Thyroid gland (tissue), 4 donors: ENCODE measurements around the gene FERMT3.

Experiments used
- CTCF ChIP-seq, 6 experiments: fragments of 200-600 bp in 3 of 6; fragments of 450-650 bp in 3 of 6; sonication (generic) in 3 of 6; IDR thresholded peaks; one replicate each; pipeline ENCODE4 v1.5.1; 2016 to 2019; ENCODE audit warnings: antibody characterized with exemption in 6 of 6, mild to moderate bottlenecking in 2 of 6, inconsistent platforms in 1 of 6, moderate library complexity in 1 of 6
- POLR2A ChIP-seq, 2 donors: fragments of 450-650 bp; IDR thresholded peaks; one replicate each; pipeline ENCODE4 v1.6.1; 2017; ENCODE audit warnings: antibody characterized with exemption in 2 of 2, mild to moderate bottlenecking in 2 of 2, moderate library complexity in 1 of 2

GRCh38 chr11:64246871-64247728, 40.6 kb downstream of the FERMT3 start, which contains the start of gene PPP1R14B:
- peak in 3 of 6 experiments; percentile 4 to 30 (median 13) for TF ChIP-seq CTCF (IDR thresholded peaks at IDR 0.05)
- TF ChIP-seq POLR2A (IDR thresholded peaks at IDR 0.05) = peak in 1 of 2 donors; percentile 42
